Calu3 (cell line): ENCODE measurements around the gene SLC37A2. TPM values are rescaled to one million over a fixed set of nuclear protein-coding genes. Genes with fewer than 3 reads are reported as not detected.

Experiments
- BruUV-seq: library from RNA; stranded (reverse); fragments of 400-500 nt; replicated peaks from 2 replicates; lab custom pipeline; 2021; lab: Mats Ljungman, UMichigan
- CTCF ChIA-PET: fragments of 300-600 bp; sonication (Branson Sonifier 250); formaldehyde crosslinking; loops from one replicate; lab custom pipeline; 2022; ENCODE audit warnings: antibody characterized with exemption; lab: Charles Lee
- DNase-seq: peaks from one replicate; pipeline ENCODE4 v3.0.0; 2022
- H3K27ac Mint-ChIP-seq: one replicate; pipeline ENCODE4 v1.8.0; 2022; ENCODE audit warnings: mixed read lengths; ENCODE audit not compliant: unreplicated experiment
- H3K27me3 Mint-ChIP-seq: one replicate; pipeline ENCODE4 v1.8.0; 2022; ENCODE audit warnings: mixed read lengths; ENCODE audit not compliant: unreplicated experiment
- H3K36me3 Mint-ChIP-seq: one replicate; pipeline ENCODE4 v1.8.0; 2022; ENCODE audit warnings: mild to moderate bottlenecking, moderate library complexity, mixed read lengths; ENCODE audit not compliant: insufficient read depth, unreplicated experiment
- H3K4me1 Mint-ChIP-seq: one replicate; pipeline ENCODE4 v1.8.0; 2022; ENCODE audit warnings: mild to moderate bottlenecking, low read depth, mixed read lengths; ENCODE audit not compliant: unreplicated experiment
- H3K4me3 Mint-ChIP-seq: one replicate; pipeline ENCODE4 v1.8.0; 2022; ENCODE audit warnings: mild to moderate bottlenecking, low read depth, moderate library complexity, mixed read lengths; ENCODE audit not compliant: unreplicated experiment
- H3K9me3 Mint-ChIP-seq: one replicate; pipeline ENCODE4 v1.8.0; 2022; ENCODE audit warnings: low read depth, mixed read lengths; ENCODE audit not compliant: unreplicated experiment
- intact Hi-C: fragments of 100-400 bp; cut with micrococcal nuclease; formaldehyde crosslinking; loops from one replicate; pipeline ENCODE4 v1.10.0; 2022; ENCODE audit not compliant: unreplicated experiment
- total RNA-seq: library from RNA; stranded (reverse); gene quantifications from 2 replicates; pipeline ENCODE4 v1.2.3, GENCODE V29; 2022
- TF ChIP-seq, protein P1 (sequence below): fragments of 200-600 bp; IDR thresholded peaks from one replicate; pipeline ENCODE4 v1.8.0; 2022; ENCODE audit warnings: antibody characterized with exemption; ENCODE audit not compliant: unreplicated experiment

Gene SLC37A2
- total RNA-seq, 1 experiment from 2014 or later, result 2.5 TPM

DNA sequence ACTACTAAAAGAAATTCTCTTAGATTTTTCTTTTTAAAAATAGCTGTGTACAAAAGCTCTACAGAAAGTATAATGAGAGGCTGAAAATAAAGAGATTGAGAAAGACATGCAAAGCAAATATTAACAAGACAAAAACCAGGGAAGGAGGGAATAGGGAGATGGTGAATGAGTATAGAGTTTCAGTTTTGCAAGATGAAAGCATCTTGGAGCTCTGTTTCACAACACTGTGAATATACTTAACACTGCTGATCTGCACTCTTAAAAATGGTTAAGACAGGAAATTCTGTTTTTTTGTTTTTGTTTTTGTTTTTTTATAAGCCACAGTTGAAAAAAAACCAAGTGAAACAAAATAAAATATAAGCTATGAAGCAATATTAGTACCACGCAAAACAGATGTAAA lies 42.8 kb downstream of the SLC37A2 start:
- Mint-ChIP-seq H3K27me3 (no peaks in the 10 kb centered on the region), H3K9me3 (no peaks in the 10 kb centered on the region), H3K4me1 (no peaks in the 10 kb centered on the region), H3K36me3 (peaks cover 8% of the 10 kb centered on the region), H3K27ac (no peak overlapping the region), H3K4me3 (no peak overlapping the region)
- CTCF ChIA-PET, result interaction anchor here (0.6 kb wide), 1 partner anchor 204 kb away, joined by 3 read pairs; no protein-coding TSS in a partner anchor
- no peak for DNase-seq
- intact Hi-C loops, result no loop called here
- BruUV-seq, result no TSS peak
- TF ChIP-seq, protein P1, sequence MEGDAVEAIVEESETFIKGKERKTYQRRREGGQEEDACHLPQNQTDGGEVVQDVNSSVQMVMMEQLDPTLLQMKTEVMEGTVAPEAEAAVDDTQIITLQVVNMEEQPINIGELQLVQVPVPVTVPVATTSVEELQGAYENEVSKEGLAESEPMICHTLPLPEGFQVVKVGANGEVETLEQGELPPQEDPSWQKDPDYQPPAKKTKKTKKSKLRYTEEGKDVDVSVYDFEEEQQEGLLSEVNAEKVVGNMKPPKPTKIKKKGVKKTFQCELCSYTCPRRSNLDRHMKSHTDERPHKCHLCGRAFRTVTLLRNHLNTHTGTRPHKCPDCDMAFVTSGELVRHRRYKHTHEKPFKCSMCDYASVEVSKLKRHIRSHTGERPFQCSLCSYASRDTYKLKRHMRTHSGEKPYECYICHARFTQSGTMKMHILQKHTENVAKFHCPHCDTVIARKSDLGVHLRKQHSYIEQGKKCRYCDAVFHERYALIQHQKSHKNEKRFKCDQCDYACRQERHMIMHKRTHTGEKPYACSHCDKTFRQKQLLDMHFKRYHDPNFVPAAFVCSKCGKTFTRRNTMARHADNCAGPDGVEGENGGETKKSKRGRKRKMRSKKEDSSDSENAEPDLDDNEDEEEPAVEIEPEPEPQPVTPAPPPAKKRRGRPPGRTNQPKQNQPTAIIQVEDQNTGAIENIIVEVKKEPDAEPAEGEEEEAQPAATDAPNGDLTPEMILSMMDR, result no peak

DNA sequence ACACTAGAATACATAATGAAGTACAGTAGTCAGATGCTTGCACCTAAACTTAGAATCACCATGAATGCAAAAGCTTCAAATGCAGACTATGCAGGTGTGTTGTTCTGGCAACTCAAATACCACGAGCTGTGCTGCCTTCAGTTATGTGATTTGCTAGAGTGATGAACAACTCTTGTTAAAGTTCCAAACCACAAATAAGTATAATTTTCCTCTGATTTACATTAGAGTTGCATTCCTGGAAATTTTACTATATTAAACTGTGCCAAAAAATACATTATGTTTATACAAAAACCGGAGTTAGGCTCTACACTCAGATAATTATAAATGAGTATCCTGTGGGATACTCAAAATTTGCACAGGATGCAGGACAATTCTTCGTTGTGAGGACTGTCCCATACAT lies 45.4 kb downstream of the SLC37A2 start:
- intact Hi-C loops, result no loop called here
- DNase-seq, result no peak
- Mint-ChIP-seq H3K4me1 (no peaks in the 10 kb centered on the region), H3K27me3 (no peaks in the 10 kb centered on the region), H3K9me3 (no peaks in the 10 kb centered on the region), H3K27ac (no peak overlapping the region), H3K4me3 (no peak overlapping the region), H3K36me3 (peaks cover 13% of the 10 kb centered on the region)
- TF ChIP-seq, protein P1, result no peak
- no TSS peak for BruUV-seq
- CTCF ChIA-PET, result no interaction called here

DNA sequence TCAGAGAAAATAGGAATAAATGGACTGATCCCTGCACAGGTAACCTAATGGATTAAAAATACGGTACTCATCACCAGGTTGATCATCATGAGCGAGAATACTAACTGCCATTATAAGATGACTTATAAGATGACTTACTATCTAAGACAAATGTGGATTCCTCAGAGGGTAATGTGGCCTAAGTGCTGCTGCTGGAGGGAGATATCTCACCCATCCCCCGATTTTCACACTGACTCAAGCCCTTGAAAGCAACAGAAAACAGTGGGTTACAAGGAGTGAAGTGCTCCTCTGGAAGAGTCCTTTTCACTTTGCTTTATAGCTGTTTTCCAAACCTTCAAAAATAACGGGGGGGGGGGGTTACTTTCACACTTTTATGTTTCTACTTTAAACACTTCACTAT lies 47.4 kb downstream of the SLC37A2 start:
- DNase-seq, result no peak
- Mint-ChIP-seq H3K36me3 (peaks cover 13% of the 10 kb centered on the region), H3K4me3 (peak overlapping the region; percentile 84), H3K9me3 (no peaks in the 10 kb centered on the region), H3K27me3 (no peaks in the 10 kb centered on the region), H3K27ac (no peak overlapping the region), H3K4me1 (no peaks in the 10 kb centered on the region)
- CTCF ChIA-PET, result no interaction called here
- intact Hi-C loops, result no loop called here
- TF ChIP-seq, protein P1, result no peak
- no TSS peak for BruUV-seq

DNA sequence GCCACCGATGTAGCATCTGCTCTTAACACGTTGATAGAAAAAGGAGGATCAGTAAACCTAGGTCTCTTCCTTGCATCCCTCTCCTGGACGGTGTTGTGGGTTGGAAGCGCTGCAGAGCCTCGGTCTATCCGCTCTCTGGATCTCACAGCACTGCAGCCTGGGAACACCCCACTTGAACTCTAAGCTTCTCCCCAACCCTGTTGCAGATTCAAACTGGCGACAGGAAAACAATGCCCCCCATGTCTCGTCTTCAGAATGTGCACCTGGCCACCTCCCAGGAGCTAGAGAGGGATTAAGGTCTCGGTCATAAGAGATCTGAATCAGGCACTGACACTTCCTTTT lies 47.9 kb downstream of the SLC37A2 start:
- no peaks in the 10 kb centered on the region for H3K9me3 Mint-ChIP-seq
- peak overlapping the region; percentile 84 for H3K4me3 Mint-ChIP-seq
- BruUV-seq, result no TSS peak
- intact Hi-C loops, result no loop called here
- H3K4me1 Mint-ChIP-seq, result no peaks in the 10 kb centered on the region
- peak; percentile 7 for DNase-seq
- H3K27me3 Mint-ChIP-seq, result no peaks in the 10 kb centered on the region
- H3K36me3 Mint-ChIP-seq, result peaks cover 13% of the 10 kb centered on the region
- TF ChIP-seq, protein P1, result no peak
- H3K27ac Mint-ChIP-seq, result peak overlapping the region; percentile 90
- CTCF ChIA-PET, result interaction anchor here (1.5 kb wide), 1 partner anchor 10 kb away, joined by 4 read pairs; no protein-coding TSS in a partner anchor
